MM.1S (cell line): ENCODE measurements around the gene CIAO1.

Experiments used
- EZH2 ChIP-seq: fragments of 300-600 bp; sonication (generic); optimal IDR thresholded peaks from 2 replicates; pipeline ENCODE3; 2017; ENCODE audit warnings: low read depth, mild to moderate bottlenecking, antibody characterized with exemption, low read length, mixed read lengths
- EZH2phosphoT487 ChIP-seq: fragments of 300-600 bp; sonication (generic); IDR thresholded peaks from 2 replicates; pipeline ENCODE4 v1.6.1; 2018; ENCODE audit warnings: antibody characterized with exemption, low read length
- TF ChIP-seq, protein P1 (sequence below): fragments of 300-600 bp; sonication (generic); IDR thresholded peaks from 2 replicates; pipeline ENCODE4 v1.5.1; 2016; ENCODE audit warnings: antibody characterized with exemption, low read length, mixed read lengths

DNA sequence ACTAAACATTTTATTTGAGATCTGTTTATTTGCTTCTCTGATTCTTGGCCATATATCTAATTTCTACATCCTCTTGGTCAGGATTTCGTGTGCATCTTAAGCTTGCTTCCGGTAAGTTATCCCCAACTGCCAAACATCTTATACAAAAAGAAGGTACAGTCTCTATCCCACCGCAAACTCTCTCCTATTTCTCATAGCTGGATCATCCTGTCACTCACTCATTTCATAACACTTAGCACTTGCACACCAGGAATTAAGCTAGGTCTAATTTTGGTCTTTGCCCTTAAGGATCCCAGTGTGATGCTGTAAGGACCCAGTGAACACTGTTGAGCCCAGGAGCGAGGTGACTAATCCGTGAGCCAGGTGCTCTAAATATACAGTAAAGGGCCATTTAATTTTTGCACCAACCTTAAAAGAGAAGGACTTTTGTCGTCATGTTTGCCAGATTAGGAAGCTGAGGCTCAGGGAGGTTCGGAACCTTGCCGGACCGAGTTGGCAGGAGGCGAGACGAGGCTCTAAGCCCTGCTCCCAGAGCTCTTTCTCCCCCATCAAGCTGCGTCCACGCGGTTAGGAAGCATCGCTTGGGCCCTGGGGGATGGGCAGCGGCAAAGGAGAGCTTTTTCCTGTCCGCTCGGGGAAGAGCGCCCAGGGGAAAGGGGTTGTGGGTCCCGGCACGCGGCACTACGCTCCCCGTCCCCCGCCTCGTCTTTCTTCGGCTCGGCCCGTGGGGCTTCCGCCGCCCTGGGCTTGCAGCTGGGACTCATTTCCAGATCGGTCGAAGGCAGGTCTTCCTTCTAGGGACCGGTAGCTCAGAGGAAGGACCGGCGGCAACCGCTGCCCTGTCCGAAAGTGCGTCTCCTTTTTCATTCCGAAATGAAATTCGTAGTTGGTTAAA, 55.0 kb downstream of the CIAO1 start:
- TF ChIP-seq, protein P1, sequence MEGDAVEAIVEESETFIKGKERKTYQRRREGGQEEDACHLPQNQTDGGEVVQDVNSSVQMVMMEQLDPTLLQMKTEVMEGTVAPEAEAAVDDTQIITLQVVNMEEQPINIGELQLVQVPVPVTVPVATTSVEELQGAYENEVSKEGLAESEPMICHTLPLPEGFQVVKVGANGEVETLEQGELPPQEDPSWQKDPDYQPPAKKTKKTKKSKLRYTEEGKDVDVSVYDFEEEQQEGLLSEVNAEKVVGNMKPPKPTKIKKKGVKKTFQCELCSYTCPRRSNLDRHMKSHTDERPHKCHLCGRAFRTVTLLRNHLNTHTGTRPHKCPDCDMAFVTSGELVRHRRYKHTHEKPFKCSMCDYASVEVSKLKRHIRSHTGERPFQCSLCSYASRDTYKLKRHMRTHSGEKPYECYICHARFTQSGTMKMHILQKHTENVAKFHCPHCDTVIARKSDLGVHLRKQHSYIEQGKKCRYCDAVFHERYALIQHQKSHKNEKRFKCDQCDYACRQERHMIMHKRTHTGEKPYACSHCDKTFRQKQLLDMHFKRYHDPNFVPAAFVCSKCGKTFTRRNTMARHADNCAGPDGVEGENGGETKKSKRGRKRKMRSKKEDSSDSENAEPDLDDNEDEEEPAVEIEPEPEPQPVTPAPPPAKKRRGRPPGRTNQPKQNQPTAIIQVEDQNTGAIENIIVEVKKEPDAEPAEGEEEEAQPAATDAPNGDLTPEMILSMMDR = no peak
- TF ChIP-seq EZH2 = no peak
- no peak for TF ChIP-seq EZH2phosphoT487
